Activated CD4-positive, CD25-positive, alpha-beta regulatory T cell treated with anti-CD3 and anti-CD28 coated beads, Interleukin-2, amount 50 U/mL, for 16 hours (primary cell): ENCODE measurements around the gene BPGM.

ENCODE experiments used
- DNase-seq: peaks from one replicate; pipeline ENCODE4 v3.0.0-alpha.2; 2020; ENCODE audit warnings: low read depth, low spot score

The BPGM gene

DNA sequence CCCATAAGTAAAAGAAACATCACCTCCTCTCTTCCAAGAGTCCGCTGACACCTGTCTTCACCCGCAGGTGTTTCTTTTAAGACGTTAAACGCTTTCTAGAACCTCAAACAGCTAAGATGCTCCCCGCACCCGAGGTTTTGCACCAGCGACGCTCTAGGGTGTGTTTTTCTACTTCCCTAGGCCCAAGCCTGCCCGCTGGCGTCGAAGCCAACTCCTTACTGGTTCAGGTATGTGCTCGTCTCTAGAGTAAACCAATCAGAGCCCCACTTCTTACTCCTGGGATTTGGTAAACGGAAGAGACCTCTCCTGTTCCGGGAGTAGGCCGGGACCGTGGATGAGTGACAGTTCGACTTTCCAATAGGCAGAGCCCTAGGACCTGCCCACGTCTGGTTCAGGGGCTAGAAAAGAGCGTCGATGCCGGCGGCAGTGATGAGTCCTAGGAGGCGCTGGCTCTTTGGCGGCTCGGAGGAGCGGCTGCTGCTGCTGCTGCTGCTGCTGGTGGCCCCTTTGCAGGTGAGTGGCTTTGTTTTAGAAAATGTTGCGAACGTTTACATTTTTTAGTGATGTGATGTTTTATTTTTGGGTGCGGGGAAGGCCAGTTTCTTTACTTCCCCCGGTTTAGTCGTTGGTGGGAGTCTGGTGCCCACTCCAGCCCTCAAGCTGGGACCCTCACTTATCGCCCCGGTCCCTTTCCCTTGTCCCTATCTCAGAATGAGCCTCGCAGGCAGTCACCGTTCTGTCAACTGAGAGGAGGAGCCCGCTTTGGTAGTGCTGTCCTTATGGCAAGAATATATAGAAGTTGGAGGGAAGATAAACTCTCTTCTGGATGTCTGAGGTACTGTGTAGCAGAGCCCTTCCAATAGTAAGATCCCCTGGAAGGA lies at the start of gene BPGM:
Gene BPGM, plus strand, starts transcription at position 429 of the 881 bp plus-strand sequence. CDS start 14,655 bp downstream, outside the sequence.
- peak; percentile 93 for DNase-seq

DNA sequence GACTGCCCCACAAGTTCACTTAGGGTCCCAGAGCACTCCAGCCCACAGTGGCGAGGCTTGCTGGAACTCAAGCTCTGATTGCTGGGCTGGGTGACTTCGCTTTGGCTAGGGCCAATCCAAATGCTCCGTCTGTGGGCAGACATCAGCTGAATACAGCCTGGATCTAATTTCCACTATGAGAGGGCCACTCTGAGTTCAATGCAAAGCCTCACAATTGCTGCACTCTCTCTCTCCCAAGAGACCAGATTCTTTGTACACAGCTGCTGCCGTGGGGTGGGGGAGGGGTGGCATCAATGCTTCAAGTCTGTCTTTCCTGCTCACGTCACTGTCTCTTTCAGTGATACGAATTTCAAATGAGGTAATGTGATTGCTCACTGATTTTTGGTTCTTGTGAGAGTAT lies 47.3 kb upstream of the BPGM start:
- no peak for DNase-seq

DNA sequence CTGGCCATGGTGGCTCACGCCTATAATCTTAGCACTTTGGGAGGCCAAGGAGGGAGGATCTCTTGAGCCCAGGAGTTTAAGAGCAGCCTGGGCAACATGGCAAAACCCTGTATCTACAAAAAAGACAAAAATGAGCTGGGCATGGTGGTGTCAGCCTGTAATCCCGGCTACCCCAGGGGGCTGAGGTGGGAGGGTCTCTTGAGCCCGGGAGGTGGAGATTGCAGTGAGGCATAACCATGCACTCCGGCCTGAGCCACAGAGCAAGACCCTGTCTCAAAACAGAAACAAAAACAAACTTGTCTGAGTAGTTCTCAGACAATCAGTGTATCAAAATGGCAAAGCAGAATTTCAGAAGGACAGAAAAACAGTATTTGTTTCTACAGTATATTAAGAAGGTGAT lies 45.2 kb upstream of the BPGM start:
- DNase-seq: no peak

DNA sequence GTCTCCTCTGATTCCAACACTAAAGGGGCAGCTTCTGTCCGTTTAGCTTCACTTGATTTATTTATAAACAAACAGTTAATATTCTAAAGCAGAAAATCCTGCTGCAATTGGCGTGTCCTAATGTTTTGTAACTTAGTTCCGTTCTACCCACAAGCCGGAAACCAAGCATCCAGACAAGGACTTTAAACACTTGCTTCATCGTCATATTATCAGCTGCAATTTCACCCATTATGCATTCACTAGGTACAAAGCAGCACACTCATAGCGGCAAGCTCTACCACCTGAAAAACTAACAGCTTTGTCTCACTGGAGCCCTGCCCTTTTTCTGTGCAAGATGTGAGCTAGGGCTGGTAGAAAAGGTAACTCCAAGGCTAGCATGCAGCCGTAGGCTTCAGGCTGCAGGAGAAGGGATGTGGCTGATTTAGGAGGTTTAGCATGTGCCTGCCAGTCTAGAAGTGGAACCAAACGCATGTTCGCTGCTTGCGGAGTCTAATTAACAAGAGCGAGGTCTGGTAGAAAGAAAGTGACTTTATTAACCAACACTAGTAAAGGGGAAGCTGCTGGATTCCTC lies 43.7 kb upstream of the BPGM start:
- DNase-seq: no peak

DNA sequence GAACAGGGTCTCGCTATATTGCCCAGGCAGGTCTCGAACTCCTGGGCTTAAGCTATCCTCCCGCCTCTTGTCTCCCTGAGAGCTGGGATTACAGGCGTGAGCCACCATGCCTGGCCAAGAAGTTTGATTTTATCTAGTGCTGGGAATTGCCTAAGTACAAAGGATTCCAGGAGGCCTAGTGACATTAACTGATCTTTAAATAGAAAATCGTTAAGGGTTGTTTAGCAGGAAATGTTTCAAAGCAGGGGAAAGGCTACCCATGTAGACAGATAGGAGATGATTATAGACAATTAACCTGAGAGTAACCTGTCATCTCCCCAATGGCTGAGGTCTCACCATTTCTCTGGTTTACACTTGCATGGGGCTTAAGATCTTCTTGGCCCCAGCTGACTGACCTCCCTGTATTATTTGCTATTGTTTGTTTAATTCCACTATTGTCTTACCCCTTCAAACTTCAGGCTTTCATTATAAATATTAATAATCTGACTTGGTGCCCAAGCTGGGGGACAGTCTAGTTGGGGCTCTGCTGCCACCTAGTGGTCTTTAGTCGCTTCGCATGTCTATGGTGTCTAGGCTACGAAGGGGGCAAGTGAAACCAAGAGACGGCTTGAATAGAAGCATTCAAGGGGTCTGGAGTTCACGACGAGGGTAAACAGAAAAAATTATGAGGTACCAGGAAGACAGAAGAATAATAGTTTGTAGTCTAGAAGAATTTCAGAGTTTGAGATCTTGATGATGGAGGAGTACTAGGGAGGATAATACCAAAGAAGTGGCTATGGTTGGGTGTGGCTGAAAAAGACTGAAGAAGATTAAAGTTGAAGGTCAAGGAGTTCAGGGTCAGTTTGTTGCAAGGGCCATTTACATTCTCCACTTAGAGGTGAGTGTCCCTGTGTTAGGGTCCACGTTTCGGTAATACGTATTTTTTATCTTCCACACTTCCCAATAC lies 40.4 kb upstream of the BPGM start:
- DNase-seq: peak; percentile 38

DNA sequence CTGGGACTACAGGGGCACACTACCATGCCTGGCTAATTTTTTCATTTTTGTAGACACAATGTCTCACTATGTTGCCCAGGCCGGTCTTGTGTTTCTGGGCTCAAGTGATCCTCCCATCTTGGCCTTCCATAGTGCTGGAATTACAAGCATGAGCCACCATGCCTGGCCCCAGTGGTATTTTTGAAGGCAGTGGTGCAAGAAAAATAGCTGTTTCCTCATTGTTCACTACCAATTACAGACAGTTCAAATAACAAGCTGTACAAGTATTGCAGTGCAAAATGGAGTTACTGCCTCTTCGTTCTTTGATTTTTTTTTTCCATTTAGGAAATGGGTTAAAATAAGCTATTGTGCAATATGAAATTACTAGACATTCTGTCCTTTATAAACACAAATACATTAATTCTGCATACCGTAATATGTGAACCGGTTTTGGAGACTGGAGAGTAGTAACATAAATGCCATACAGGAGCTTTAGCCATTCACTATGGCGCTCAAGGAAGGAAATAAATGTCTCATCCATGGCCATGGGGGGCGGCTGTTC lies 35.0 kb upstream of the BPGM start:
- no peak for DNase-seq

DNA sequence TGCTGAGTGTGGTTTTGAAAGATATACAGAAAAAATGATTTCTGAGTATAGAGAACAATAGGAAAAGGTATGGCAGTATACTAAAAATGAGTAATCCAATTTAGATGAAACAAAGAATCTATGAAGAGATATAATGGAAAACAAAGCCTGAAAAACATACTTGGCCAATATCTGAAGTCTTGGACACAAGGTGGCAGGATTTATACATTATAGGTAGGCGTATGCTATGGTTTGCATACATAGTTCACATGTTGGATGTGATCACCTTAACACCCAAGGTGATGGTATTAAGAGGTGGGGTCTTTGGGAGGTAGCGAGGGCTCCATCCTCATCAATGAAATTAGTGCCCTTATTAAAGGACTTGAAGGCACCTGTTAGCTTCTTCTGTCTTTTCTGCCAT lies 34.5 kb upstream of the BPGM start:
- DNase-seq: no peak

DNA sequence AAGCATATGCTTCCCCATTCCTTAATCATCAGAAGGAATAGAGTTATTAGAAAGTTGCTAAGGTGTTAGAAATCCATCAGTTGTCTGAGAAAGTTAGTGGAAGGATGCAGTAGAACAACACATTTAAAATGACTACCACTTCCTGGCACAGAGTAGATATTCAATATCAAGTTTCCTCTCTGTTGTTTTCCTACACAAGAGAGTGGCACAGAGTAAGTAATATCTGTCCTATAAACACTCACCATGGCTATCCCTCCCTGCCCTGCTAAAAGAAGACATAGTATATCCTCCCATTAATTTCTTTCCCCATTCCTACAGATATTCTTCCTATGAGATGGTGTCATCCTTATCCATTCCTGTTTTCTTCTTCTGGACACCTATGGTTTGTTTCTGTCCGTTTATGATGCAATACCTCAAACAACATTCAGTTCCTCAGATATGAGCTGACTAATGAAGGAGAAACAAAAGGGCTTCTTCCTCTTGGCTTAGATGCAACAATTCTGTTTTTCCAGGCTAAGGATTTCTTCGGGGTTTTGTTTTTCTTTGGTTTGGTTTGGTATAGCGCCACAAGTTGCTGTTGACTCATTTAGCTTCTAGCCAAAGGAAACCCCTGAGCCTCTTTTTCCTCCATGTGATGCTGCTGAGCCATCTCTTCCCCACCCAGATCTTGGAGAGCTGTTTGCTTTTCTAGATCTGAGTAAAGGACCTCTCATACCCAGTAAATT lies 32.9 kb upstream of the BPGM start:
- DNase-seq: no peak

DNA sequence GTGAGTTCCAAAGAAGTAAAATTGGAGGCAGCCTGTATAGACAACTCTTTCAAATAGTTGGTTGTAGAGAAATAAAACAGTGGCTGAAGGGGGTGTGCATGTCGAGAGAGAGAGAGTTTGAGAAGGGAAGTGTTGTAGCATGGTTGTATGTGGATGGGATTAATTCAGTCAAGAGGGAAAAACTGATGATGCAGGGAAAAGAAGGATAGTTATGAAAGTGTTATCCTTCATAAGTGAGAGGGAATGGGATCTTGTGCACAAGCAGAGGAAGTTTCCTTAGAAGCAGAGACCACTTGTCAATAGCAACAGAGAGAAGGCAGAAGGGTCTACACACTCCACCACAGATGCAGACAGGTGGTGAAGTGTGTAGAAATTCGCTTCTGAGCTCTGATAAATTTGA lies 30.0 kb upstream of the BPGM start:
- DNase-seq: no peak

DNA sequence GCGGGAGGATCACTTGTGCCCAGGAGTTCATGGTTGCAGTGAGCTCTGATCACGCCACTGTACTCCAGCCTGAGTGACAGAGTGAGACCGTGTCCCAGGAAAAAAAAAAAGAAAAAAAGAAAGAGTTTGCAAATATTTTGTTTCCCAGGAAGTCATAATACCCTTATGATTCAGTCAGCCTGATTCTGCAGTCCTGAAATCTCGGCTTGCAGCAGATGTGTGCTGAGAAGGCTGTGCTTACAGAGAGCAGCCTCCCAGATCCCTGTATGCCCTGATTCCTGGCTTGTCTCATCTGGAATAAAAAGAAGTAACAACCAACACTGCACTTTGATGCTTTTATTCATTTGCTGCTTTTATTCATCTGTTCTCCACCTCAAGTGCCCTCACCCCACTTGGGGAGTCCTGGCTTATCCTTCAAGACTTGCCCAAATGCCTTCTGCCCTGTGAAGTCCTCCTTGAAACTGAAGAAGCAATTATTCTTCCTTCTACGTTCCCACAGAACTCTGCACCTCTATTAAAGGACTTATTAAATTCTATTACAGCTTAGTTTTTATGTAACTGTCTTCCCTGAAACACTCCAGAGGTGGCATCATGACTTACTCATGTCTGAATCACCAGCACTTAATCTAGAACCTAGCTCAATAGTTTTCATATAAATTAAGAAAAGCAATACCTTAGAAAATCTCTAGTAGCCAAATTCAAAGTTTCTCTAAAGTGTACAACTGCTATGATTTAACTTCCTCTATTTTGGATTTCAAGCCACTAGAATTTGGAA lies 27.7 kb upstream of the BPGM start:
- DNase-seq: no peak

DNA sequence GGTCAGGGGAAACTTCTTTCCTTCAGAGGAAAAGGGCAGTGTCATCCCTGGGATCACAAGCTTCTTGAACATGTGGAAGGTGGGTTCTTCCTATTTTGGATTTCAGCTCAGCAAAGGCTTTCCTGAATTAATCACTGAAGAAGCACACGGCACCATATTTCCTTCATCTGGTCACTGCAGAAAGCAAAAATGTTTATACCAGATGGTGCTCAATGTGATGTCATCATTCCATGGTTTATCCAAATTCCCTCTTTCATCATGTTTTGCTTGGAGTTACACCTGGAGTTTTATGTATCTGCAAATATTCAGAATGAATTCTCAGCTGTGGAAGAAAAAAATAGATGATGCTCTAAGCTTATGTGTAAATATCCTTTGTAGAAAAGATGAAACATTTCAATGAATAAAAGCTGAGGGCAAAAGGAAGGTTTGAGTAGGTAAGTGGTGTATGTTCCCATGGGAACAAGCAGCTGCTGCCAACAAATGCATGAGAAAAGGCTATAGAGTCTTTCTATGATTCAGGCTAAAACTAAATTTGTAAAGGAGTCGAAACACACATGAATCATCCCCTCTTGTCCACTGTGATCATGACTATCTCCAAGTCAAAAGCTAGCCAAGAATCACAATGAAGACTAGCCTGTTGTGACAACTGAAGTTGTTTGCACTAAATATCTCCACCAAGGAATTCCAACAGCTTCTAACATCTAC lies 26.9 kb upstream of the BPGM start:
- no peak for DNase-seq

DNA sequence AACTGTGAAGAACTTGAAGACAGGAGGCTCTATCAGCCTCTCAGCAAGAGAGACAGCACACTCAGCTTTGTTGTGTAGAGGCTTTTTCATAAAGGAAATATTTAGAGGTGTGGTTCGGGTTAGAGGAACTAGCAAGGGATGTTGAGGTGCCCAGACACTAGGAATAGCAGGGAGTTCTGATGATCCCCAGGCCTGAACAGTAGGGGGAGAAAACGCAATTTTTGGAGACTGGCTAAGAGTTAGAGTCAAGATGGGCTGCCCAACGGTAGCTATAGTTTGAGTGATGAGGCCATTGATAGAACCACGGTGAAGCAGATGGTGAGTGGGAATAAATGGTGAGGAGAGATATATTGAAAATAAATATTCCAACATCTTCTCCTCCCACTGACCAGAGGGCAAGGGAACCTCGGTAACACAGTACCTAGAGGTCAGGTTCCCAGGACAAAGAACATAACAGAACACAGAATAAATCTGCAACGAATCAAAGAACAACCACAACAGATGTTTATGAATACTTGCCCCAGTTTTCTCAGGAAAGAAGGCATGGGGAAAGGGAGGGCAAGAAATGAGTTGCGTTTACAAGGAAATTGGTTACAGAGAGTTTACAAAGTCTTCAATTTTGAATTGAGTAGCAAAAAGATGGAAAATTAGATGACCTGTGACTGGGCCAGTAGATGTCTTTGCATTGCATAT lies 24.2 kb upstream of the BPGM start:
- no peak for DNase-seq

DNA sequence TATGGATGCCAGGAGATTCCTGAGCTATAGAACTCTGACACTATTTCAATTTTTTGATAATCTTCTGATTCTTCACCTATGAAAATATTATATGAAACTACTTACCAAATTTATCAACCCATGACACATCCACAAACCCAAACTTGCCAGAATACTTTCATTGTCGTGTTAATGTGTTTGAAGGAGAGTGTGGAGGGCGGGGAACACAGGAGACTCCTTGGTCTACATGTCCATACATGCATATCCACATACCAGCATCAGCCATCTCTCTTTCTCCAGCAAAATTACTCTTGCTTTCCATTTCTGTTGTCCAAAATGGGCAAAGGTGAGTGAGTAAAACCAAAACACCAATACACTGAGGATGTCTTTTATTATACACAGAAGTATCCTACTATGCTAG lies 23.5 kb upstream of the BPGM start:
- DNase-seq: no peak

DNA sequence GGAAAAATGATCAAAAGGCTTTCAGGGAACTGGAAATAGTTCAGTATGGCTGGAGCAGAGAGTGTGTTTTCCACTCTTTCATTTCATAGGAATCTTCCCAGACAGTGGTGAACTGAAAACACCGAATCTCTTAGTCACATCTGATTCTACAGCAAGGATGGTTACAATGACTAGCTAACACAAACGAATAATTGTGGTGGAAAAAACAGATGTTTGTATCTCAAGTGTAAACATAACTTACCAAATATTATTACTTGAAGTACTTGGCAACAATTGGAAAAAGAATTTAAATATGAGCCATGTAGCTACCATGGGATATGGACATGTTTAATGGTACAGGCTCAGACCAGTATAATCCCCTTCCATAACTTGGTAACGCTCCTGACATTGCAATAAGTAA lies 21.1 kb upstream of the BPGM start:
- DNase-seq: no peak

DNA sequence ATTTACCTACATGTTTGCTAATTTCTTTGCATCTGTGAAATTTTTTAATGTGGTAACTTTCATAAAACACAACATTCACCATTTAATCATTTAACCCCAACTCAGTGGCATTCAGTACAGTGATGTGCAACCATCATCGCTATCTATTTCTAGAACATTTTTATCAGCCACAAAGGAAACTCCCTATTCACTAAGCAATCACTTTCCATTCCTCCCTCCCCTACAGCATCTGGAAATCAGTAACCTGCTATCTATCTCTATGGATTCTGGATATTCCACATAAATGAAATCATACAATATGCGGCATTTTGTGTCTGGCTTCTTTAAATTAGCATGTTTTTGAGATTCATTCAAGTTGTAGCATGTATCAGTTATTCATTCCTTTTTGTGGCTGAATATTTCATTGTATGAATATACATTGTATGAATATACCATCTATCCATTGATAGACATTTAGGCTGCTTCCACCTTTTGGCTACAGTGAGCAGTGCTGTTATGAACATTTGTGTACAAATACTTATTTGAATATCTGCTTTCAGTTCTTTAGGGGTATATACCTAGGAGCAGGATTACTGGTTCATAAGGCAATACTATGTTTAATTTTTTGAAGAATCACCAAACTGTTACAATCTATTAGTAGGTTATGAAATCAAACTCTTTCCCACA lies 19.4 kb upstream of the BPGM start:
- DNase-seq: no peak

DNA sequence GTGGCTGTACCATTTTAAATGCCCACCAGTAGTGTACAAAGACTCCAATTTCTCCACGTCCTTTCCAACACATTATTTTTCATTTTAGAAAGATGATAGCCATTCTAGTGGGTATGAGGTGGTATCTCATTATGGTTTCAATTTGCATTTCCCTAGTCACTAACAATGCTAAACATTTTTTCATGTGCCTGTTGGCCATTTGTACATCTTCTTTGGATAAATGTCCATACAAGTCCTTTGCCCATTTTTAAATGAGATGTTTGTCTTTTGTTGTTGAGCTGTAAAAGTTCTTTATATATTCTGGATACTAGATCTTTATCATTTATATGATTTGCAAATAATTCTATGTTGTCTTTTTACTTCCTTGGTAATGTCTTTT lies 18.9 kb upstream of the BPGM start:
- DNase-seq: no peak

DNA sequence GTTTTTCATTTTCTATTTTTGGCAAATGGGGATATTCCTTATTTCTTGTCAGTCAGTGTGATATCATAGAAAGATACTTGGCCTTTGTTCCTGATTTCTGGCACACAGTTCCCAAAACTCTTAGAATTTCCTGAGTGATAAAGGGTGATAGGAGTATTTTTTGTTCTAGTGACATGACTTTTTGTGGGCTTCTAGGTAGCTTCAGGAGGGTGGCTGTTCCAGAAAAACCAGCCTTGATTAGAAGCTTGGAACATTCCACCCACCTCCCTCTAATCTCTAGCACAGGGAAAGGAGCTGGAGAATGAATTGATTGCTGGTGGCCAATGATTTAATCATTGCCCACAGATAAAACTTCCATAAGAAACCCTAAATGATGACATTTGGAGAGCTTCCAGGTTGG lies 17.2 kb upstream of the BPGM start:
- DNase-seq: no peak

DNA sequence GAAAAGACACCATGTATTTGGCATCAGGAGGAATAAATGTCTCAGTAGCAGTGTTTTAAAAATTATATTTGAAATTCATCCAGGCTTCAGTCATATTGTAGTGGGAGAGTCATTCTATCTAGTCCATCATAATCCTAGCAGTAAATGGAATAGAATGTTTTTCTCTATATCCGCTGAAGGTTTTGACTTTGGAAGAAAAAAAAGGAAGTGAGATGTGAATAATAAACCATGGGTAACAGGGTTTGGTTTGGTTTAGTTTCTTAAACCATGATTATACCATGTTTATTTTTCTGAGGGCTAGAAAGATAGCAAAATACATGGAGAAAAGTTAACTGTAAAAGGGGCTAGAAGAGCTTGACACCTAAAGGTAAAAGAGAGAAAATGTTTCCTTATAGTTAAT lies 16.4 kb upstream of the BPGM start:
- no peak for DNase-seq

DNA sequence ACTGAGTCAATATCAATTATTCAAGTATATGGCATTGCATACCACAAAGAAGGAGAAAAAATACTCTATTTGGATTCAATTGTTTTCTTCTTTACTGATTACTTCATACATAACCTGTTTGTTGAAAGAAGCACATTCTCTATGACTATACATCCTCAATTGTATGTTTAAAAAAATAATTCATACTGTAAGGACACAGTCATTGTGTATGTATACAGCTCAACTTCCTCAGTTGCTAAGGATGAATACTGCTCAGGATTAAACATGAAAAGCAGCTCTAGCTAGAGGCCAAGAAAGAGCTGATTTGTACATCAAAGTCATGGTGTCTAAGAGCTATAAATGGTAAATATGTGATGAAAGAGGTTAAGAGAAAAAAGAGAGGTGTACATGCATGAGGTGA lies 15.8 kb upstream of the BPGM start:
- no peak for DNase-seq
